Tibial artery (tissue), 4 donors: ENCODE data around the gene ABHD6.

Experiments used
- DNase-seq, 2 donors: peaks; one replicate each; pipeline ENCODE4 v3.0.0-alpha.2; 2019
- H3K27ac ChIP-seq, 2 donors: fragments of 200-600 bp; sonication (generic) in 1 of 2; 1 replicate in 1 of 2; 2 replicates in 1 of 2; pipeline ENCODE4 v1.5.1; 2018 to 2019; ENCODE audit warnings: mild to moderate bottlenecking in 1 of 2
- H3K27me3 ChIP-seq, 2 donors: fragments of 200-600 bp; sonication (generic) in 1 of 2; one replicate each; pipeline versions ENCODE4 v1.5.1 to v1.6.0; 2016 to 2019
- H3K36me3 ChIP-seq, 3 donors: fragments of 200-600 bp; sonication (generic) in 2 of 3; one replicate each; pipeline ENCODE4 v1.5.1; 2016 to 2019; ENCODE audit warnings: mild to moderate bottlenecking in 2 of 3
- H3K4me1 ChIP-seq, 4 donors: fragments of 200-600 bp; sonication (generic) in 2 of 4; 1 replicate in 3 of 4; 2 replicates in 1 of 4; pipeline ENCODE4 v1.5.1; 2016 to 2019
- H3K4me3 ChIP-seq, 2 donors: fragments of 200-600 bp; sonication (generic) in 1 of 2; 1 replicate in 1 of 2; 2 replicates in 1 of 2; pipeline ENCODE4 v1.5.1; 2018 to 2019; ENCODE audit warnings: mild to moderate bottlenecking in 2 of 2
- H3K9me3 ChIP-seq, 3 donors: fragments of 200-600 bp; sonication (generic) in 1 of 3; one replicate each; pipeline ENCODE4 v1.5.1; 2016 to 2019
- intact Hi-C: fragments of 100-400 bp; cut with DNase I; formaldehyde crosslinking; loops from one replicate; pipeline ENCODE4 v1.15.0; 2023; ENCODE audit warnings: low total_unique reads
- TF ChIP-seq, protein P1 (sequence below), 2 experiments: fragments of 200-600 bp in 1 of 2; fragments of 450-650 bp in 1 of 2; IDR thresholded peaks; one replicate each; pipeline ENCODE4 v1.5.1; 2017 to 2019; ENCODE audit warnings: antibody characterized with exemption in 2 of 2, mild to moderate bottlenecking in 1 of 2, moderate library complexity in 1 of 2

Gene ABHD6

DNA sequence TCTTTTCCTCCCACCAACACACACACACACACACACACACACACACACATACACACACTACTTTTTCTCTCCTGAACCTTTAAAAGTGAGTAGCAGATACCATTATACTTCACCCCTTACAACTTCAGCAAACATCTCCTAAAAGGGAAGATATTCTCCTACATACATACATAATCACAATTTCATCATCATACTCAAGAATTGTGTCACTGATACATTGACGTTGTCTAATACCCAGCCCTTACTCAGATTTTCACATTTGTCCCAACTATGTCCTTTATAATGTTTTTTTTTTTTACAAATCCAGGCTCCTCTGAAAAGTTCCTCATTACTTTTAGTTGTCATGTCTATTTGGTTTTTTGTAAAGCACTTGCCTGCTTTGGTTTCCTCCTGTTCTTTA is 18.5 kb downstream of the ABHD6 start:
- intact Hi-C loops, result no loop called here
- TF ChIP-seq, protein P1, sequence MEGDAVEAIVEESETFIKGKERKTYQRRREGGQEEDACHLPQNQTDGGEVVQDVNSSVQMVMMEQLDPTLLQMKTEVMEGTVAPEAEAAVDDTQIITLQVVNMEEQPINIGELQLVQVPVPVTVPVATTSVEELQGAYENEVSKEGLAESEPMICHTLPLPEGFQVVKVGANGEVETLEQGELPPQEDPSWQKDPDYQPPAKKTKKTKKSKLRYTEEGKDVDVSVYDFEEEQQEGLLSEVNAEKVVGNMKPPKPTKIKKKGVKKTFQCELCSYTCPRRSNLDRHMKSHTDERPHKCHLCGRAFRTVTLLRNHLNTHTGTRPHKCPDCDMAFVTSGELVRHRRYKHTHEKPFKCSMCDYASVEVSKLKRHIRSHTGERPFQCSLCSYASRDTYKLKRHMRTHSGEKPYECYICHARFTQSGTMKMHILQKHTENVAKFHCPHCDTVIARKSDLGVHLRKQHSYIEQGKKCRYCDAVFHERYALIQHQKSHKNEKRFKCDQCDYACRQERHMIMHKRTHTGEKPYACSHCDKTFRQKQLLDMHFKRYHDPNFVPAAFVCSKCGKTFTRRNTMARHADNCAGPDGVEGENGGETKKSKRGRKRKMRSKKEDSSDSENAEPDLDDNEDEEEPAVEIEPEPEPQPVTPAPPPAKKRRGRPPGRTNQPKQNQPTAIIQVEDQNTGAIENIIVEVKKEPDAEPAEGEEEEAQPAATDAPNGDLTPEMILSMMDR (IDR thresholded peaks at IDR 0.05), result no peak
- Histone ChIP-seq H3K9me3 (no peaks in the 10 kb centered on the region), H3K27ac (no peak overlapping the region), H3K4me3 (no peak overlapping the region), H3K36me3 (peaks cover 13 to 20% (median 15%) of the 10 kb centered on the region in 3 donors), H3K27me3 (no peaks in the 10 kb centered on the region), H3K4me1 (no peaks in the 10 kb centered on the region)
- DNase-seq, result no peak

DNA sequence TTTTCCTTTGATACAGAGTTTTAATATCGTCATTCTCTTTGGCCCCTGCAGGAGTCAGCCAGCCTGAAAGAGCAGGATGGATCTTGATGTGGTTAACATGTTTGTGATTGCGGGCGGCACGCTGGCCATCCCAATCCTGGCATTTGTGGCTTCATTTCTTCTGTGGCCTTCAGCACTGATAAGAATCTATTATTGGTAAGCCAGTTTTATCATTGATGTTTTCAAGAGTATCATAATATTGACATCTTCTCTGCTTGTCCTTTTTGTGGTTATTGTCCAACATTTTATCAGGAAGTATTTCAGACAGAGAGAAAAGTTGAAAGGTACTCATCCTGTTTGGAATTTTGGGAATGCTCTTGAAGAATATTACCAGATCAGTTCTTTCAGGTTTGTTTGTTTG is 18.9 kb downstream of the ABHD6 start:
- Histone ChIP-seq H3K36me3 (peaks cover 13 to 20% (median 15%) of the 10 kb centered on the region in 3 donors), H3K4me1 (no peaks in the 10 kb centered on the region), H3K27ac (no peak overlapping the region), H3K27me3 (no peaks in the 10 kb centered on the region), H3K4me3 (no peak overlapping the region), H3K9me3 (no peaks in the 10 kb centered on the region)
- TF ChIP-seq, protein P1 (IDR thresholded peaks at IDR 0.05), result no peak
- DNase-seq, result no peak
- intact Hi-C loops, result no loop called here

DNA sequence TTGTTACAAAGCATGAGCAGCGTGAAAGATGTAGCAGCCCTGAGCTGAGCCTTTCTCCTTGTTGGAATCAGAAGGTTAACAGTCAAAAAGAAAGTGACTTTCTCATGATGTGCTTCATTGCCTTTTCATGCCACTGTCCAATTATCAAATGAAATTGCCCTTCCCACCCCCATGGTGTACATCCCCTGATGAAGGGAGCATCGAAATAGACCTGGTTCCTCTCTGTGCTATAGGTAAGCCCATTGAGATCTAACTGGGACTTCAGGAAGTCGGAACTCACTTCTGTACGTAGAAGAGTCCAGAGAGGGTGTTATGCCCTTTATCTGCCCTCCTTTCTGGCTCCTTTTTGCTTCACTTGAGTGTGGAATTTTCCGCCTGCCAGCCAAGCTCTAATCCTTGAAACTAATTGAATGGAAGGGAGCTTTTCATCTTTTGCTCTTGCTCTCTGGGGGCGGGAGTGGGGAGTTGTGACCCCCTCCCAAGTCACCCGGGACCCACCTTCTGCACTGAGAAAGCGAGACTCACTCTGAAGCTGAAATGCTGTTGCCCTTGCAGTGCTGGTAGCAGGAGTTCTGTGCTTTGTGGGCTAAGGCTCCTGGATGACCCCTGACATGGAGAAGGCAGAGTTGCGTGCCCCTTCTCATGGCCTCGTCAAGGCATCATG is 20.9 kb downstream of the ABHD6 start:
- Histone ChIP-seq H3K27ac (no peak overlapping the region), H3K4me1 (no peaks in the 10 kb centered on the region), H3K27me3 (no peaks in the 10 kb centered on the region), H3K9me3 (no peaks in the 10 kb centered on the region), H3K36me3 (peaks cover 13 to 20% (median 15%) of the 10 kb centered on the region in 3 donors), H3K4me3 (no peak overlapping the region)
- no peak for DNase-seq
- intact Hi-C loops, result no loop called here
- TF ChIP-seq, protein P1 (IDR thresholded peaks at IDR 0.05), result no peak

DNA sequence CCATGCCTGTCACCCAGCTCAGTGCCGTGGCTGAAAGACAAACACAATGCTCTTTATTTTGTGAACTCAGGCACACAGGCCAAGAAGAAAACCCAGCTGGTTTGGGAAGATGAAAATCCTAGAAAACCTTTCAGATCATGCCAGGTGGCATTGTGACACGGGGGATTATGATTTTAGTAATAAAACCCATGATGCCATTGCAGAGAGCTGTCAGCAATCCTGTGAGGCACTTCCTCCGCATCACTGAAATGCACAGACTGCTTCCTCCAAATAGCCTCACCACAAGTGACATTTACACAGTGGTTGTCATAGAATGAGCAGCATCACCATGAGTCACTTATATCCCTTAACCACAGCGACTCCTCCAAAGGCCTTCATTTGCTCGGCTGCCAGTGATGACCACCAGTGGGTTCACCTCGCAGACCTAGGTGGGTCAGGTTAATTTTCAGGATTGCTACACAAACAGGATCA is 22.7 kb downstream of the ABHD6 start:
- Histone ChIP-seq H3K9me3 (no peaks in the 10 kb centered on the region), H3K4me1 (no peaks in the 10 kb centered on the region), H3K4me3 (no peak overlapping the region), H3K36me3 (peaks cover 13 to 20% (median 15%) of the 10 kb centered on the region in 3 donors), H3K27me3 (no peaks in the 10 kb centered on the region), H3K27ac (no peak overlapping the region)
- TF ChIP-seq, protein P1 (IDR thresholded peaks at IDR 0.05), result no peak
- no peak for DNase-seq
- intact Hi-C loops, result no loop called here

DNA sequence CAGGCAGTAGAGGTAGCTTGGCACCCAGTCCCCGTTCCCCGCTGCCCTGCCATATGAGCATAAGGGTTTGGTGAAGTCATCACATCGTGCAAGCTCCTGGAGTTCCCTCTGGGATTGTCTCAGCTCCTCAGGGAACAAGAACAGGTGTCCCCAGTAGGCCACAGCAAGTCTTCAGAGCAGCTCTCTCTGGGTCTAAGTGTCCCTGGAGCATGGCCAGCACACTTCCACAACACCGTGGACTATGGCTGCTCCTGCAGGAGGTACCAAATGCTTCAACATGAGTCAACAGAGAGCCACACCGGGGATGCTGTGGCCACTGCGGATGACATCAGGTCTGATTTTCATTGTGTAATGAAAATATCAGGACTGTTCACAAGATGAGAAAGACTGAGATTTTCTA is 23.1 kb downstream of the ABHD6 start:
- intact Hi-C loops, result no loop called here
- no peaks in the 10 kb centered on the region for H3K27me3 ChIP-seq
- no peaks in the 10 kb centered on the region for H3K4me1 ChIP-seq
- TF ChIP-seq, protein P1 (IDR thresholded peaks at IDR 0.05), result no peak
- DNase-seq, result no peak
- H3K9me3 ChIP-seq, result no peaks in the 10 kb centered on the region
- no peak overlapping the region for H3K4me3 ChIP-seq
- H3K36me3 ChIP-seq, result peaks cover 13 to 20% (median 15%) of the 10 kb centered on the region in 3 donors
- no peak overlapping the region for H3K27ac ChIP-seq
